ENCODE results near the gene PCNX2. TPM values are rescaled to one million over a fixed set of nuclear protein-coding genes. Genes with fewer than 3 reads are reported as not detected.

The PCNX2 gene
- total and polyA plus RNA-seq, 2 experiments from 2014 or later, result 5.0 to 13.7 TPM

DNA sequence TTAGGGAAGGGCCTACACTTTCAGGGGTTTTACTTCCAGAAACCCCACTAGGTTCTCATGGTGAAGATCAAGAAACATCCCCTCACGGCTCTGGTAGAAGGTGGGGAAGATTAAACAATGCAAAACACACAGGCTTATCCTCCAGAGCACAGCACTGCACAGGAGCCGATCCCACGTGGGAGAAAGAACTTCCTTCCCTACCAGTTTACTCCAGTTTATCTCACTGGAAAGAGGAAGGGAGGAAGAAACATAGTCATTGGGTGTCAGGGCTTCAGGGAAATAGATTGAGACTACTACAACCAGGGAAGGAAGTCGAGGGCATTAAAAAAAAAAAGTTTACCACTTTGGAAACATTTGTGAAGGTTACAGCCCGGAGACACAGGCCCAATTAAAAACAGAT lies 180.7 kb downstream of the PCNX2 start:
- Histone ChIP-seq H3K9me2 (ENCODE audit: insufficient read depth) (no peaks in the 10 kb centered on the region), H3K4me2 (ENCODE audit: unreplicated experiment) (peak overlapping the region; percentile 92)

DNA sequence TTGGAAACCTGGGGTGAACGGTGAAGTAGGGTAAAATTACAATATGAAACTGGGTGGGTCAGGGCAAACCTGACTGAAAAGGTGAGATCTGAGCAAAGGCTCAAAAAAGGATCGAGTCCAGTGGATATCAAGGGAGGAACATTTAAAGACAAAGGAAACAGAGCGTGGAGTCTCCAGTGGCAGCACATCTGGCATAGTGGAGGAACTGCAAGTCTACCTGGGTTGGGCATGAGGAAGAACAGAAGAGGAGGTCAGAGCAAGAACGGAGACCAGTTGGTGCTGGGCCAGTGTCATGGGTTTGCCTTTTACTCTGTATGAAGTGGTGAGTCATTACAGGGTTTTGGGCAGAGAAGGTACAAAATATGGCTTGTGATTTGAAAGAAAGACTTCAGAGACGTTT lies 181.4 kb downstream of the PCNX2 start:
- H4K20me1 ChIP-seq (ENCODE audit: insufficient read depth), result no peaks in the 10 kb centered on the region
- peak overlapping the region; percentile 92 for H3K4me2 ChIP-seq (ENCODE audit: unreplicated experiment)
- no peaks in the 10 kb centered on the region for H3K27me3 ChIP-seq (replicated peaks; ENCODE audit: insufficient read depth)
- H3K4me3 ChIP-seq, result peak overlapping the region; percentile 61
- no peak for TF ChIP-seq EZH2phosphoT487 (IDR thresholded peaks at IDR 0.05; ENCODE audit: insufficient read depth, low read depth)
- TF ChIP-seq EZH2 (IDR thresholded peaks at IDR 0.05; ENCODE audit: insufficient read depth, poor library complexity, severe bottlenecking), result no peak
- no peaks in the 10 kb centered on the region for H3K36me3 ChIP-seq (ENCODE audit: low read depth)
- H3F3A ChIP-seq (ENCODE audit: insufficient read depth), result peaks cover 39% of the 10 kb centered on the region
- no peaks in the 10 kb centered on the region for H3K9me2 ChIP-seq (ENCODE audit: insufficient read depth)
- in situ Hi-C loops (cut with MboI), result no loop called here
- no peak overlapping the region for H2AFZ ChIP-seq
- H3K4me1 ChIP-seq (ENCODE audit: insufficient read depth), result peaks cover 28% of the 10 kb centered on the region
- H3K79me2 ChIP-seq (ENCODE audit: insufficient read depth), result no peaks in the 10 kb centered on the region
- peak overlapping the region; percentile 92 for H3K9ac ChIP-seq
- H3K9me3 ChIP-seq (ENCODE audit: low read depth), result no peaks in the 10 kb centered on the region
- peak overlapping the region; percentile 100 for H3K27ac ChIP-seq
- peak; percentile 50 for DNase-seq
- WGBS, 2 experiments (ENCODE audit: low coverage in 1 of 2, low lambda C conversion rate in 2 of 2, missing lambda C conversion rate in 2 of 2), result 71% methylated on average over 5 of the region's 5 CpGs

More for the DNA sequence above, 180.7 kb downstream of the PCNX2 start:
- in situ Hi-C loops (cut with MboI), result no loop called here
- DNase-seq, result no peak
- Histone ChIP-seq H3K27me3 (replicated peaks; ENCODE audit: insufficient read depth) (no peaks in the 10 kb centered on the region), H4K20me1 (ENCODE audit: insufficient read depth) (no peaks in the 10 kb centered on the region), H2AFZ (no peak overlapping the region), H3K36me3 (ENCODE audit: low read depth) (no peaks in the 10 kb centered on the region), H3F3A (ENCODE audit: insufficient read depth) (peaks cover 39% of the 10 kb centered on the region), H3K79me2 (ENCODE audit: insufficient read depth) (no peaks in the 10 kb centered on the region), H3K4me1 (ENCODE audit: insufficient read depth) (peaks cover 28% of the 10 kb centered on the region), H3K27ac (no peak overlapping the region), H3K4me3 (no peak overlapping the region), H3K9ac (no peak overlapping the region), H3K9me3 (ENCODE audit: low read depth) (no peaks in the 10 kb centered on the region)
- 94 to 99% methylated on average over 5 of the region's 5 CpGs for WGBS, 2 experiments (ENCODE audit: low coverage in 1 of 2, low lambda C conversion rate in 2 of 2, missing lambda C conversion rate in 2 of 2)
- TF ChIP-seq EZH2 (IDR thresholded peaks at IDR 0.05; ENCODE audit: insufficient read depth, poor library complexity, severe bottlenecking), result no peak
- no peak for TF ChIP-seq EZH2phosphoT487 (IDR thresholded peaks at IDR 0.05; ENCODE audit: insufficient read depth, low read depth)

DNA sequence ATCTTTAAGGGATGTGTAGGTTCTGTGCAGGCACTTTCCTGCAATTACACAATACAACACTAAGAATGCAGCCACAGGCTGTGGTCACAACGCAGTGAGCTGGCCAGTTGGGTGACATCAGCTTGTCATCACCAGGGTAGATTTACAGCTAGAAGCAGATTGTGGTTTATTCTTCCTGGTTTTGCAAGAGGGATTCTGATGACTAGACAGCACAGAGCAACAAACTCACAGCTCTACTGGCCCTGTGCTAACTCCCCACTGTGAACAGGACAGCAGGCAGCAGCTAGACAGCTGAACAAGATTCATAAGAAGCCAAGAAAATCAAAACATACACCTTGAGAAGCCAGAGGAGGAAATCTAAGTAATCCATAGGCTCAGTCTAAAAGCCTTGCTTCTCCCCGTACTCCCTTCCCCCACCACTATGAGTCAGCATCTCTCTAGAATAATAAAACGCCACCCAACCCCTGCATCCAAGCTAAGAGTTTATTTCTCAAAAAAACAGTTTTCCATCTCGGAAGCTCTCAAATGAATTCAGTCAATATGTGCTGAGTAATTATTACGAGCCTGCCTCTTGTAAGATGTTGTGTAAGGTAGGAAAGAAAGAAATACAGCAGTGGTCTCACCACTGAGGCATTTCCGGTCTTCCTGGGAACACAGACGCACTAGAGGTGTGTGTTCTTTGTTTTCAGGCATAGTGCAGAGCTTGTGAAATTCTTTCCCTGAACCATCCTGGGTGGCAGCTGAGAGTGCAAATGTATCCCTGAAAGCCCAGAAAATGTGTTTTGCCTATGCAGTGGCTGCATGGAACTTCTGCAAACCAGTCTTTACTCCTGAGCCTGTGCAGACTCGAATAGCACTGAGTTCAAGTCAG lies 182.3 kb downstream of the PCNX2 start:
- H3K9me3 ChIP-seq (ENCODE audit: low read depth), result no peaks in the 10 kb centered on the region
- no peak overlapping the region for H2AFZ ChIP-seq
- TF ChIP-seq EZH2 (IDR thresholded peaks at IDR 0.05; ENCODE audit: insufficient read depth, poor library complexity, severe bottlenecking), result no peak
- peak; percentile 100 for TF ChIP-seq EZH2phosphoT487 (IDR thresholded peaks at IDR 0.05; ENCODE audit: insufficient read depth, low read depth)
- no peaks in the 10 kb centered on the region for H3K27me3 ChIP-seq (replicated peaks; ENCODE audit: insufficient read depth)
- no peaks in the 10 kb centered on the region for H3K79me2 ChIP-seq (ENCODE audit: insufficient read depth)
- no peaks in the 10 kb centered on the region for H4K20me1 ChIP-seq (ENCODE audit: insufficient read depth)
- WGBS, 2 experiments (ENCODE audit: low coverage in 1 of 2, low lambda C conversion rate in 2 of 2, missing lambda C conversion rate in 2 of 2), result 0 to 2% methylated on average over 8 of the region's 8 CpGs
- H3K9ac ChIP-seq, result peak overlapping the region; percentile 92
- peak overlapping the region; percentile 92 for H3K4me2 ChIP-seq (ENCODE audit: unreplicated experiment)
- H3K4me1 ChIP-seq (ENCODE audit: insufficient read depth), result peaks cover 28% of the 10 kb centered on the region
- H3K9me2 ChIP-seq (ENCODE audit: insufficient read depth), result no peaks in the 10 kb centered on the region
- H3K27ac ChIP-seq, result peak overlapping the region; percentile 100
- in situ Hi-C loops (cut with MboI), result no loop called here
- H3K36me3 ChIP-seq (ENCODE audit: low read depth), result no peaks in the 10 kb centered on the region
- peaks cover 39% of the 10 kb centered on the region for H3F3A ChIP-seq (ENCODE audit: insufficient read depth)
- DNase-seq, result peak; percentile 97
- peak overlapping the region; percentile 61 for H3K4me3 ChIP-seq

DNA sequence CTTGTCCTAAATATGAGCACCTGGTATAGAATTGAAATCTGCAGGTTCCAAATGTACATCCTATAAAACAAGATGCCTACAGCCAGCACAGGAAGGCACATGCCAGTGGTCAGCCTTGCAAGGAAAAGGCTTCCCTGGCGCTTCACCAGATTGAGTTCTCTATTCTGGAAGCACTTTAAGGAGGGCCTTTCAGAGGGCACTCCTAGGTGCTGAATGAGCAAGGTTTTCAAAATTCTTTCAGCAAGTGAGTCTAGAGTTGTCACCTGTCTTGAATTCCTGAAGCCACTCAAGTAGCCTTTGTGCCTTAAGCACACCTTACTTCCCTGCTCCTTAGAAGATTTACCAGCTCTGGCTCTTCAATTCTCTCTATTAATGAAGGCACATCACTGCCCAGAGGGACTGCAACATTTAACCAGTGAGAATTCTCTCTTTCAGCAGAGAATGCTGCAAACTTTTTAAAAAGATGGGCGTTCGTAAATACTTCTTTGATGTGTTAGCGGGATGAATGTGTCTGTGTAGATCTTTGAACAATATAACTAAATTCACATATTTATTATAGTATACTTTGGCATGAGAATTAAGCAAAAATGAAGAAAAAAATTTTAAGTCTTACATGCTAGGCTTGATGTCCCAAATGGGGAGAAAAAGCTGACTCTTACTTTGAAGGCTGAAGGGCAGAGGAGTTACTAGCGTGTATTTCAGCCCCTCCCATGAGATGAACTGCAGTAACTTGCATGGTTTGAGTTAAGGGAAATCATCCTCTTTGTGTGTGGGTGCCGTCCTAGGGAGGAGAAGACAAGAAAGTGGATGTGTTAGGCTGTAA lies 183.1 kb downstream of the PCNX2 start:
- H3K4me2 ChIP-seq (ENCODE audit: unreplicated experiment), result peak overlapping the region; percentile 36
- no peaks in the 10 kb centered on the region for H3K9me2 ChIP-seq (ENCODE audit: insufficient read depth)
- H3K36me3 ChIP-seq (ENCODE audit: low read depth), result no peaks in the 10 kb centered on the region
- peak; percentile 47 for DNase-seq
- peaks cover 36% of the 10 kb centered on the region for H3K4me1 ChIP-seq (ENCODE audit: insufficient read depth)
- H3K27me3 ChIP-seq (replicated peaks; ENCODE audit: insufficient read depth), result no peaks in the 10 kb centered on the region
- peak overlapping the region; percentile 18; the same call in 1 of the 2 replicates for H3K9ac ChIP-seq
- in situ Hi-C loops (cut with MboI), result no loop called here
- no peaks in the 10 kb centered on the region for H4K20me1 ChIP-seq (ENCODE audit: insufficient read depth)
- WGBS, 2 experiments (ENCODE audit: low coverage in 1 of 2, low lambda C conversion rate in 2 of 2, missing lambda C conversion rate in 2 of 2), result 63 to 65% methylated on average over 6 of the region's 6 CpGs
- no peaks in the 10 kb centered on the region for H3K9me3 ChIP-seq (ENCODE audit: low read depth)
- H3F3A ChIP-seq (ENCODE audit: insufficient read depth), result peaks cover 41% of the 10 kb centered on the region
- H3K27ac ChIP-seq, result peak overlapping the region; percentile 100
- no peak overlapping the region for H2AFZ ChIP-seq
- H3K79me2 ChIP-seq (ENCODE audit: insufficient read depth), result no peaks in the 10 kb centered on the region
- TF ChIP-seq EZH2 (IDR thresholded peaks at IDR 0.05; ENCODE audit: insufficient read depth, poor library complexity, severe bottlenecking), result no peak
- TF ChIP-seq EZH2phosphoT487 (IDR thresholded peaks at IDR 0.05; ENCODE audit: insufficient read depth, low read depth), result no peak
- H3K4me3 ChIP-seq, result no peak overlapping the region; the same call in 1 of the 2 replicates

All from GM23248 (cell line).